Measurements from ENCODE around the gene SCML1.
"Not testable (repeated sequence)": the region's sequence is repeated elsewhere in the genome, so short reads cannot be mapped to it uniquely, and the experiment has no call there.

SCML1 gene

GRCh38 chrX:17750436-17750835, 13.1 kb downstream of the SCML1 start:
- no peaks in the 10 kb centered on the region for H3K36me3 ChIP-seq (ENCODE audit: insufficient read depth, low read length)
- no peak overlapping the region for H3K9ac ChIP-seq (ENCODE audit: low read depth, low read length)
- H3K9me3 ChIP-seq (ENCODE audit: control insufficient read depth, insufficient read depth, low read length), result no peaks in the 10 kb centered on the region
- H3K4me1 ChIP-seq (ENCODE audit: insufficient read depth, low read length), result no peaks in the 10 kb centered on the region; the same call in 1 of the 2 replicates

- no peaks in the 10 kb centered on the region for H3K36me3 ChIP-seq (ENCODE audit: insufficient read depth, low read length)
- no peaks in the 10 kb centered on the region for H3K4me1 ChIP-seq (ENCODE audit: insufficient read depth, low read length)
- H3K9ac ChIP-seq (ENCODE audit: low read depth, low read length), result no peak overlapping the region
- H3K9me3 ChIP-seq (ENCODE audit: control insufficient read depth, insufficient read depth, low read length), result no peaks in the 10 kb centered on the region
Observed at GRCh38 chrX:17758382-17758781, 21.1 kb downstream of the SCML1 start.

- no peak overlapping the region for H3K9ac ChIP-seq (ENCODE audit: low read depth, low read length)
- H3K9me3 ChIP-seq (ENCODE audit: control insufficient read depth, insufficient read depth, low read length), result no peaks in the 10 kb centered on the region
- H3K36me3 ChIP-seq (ENCODE audit: insufficient read depth, low read length), result no peaks in the 10 kb centered on the region
- no peaks in the 10 kb centered on the region for H3K4me1 ChIP-seq (ENCODE audit: insufficient read depth, low read length)
Observed at GRCh38 chrX:17759990-17760389, 22.7 kb downstream of the SCML1 start.

GRCh38 chrX:17767734-17768133, 30.4 kb downstream of the SCML1 start:
- Histone ChIP-seq H3K4me1 (ENCODE audit: insufficient read depth, low read length) (no peaks in the 10 kb centered on the region), H3K9me3 (ENCODE audit: control insufficient read depth, insufficient read depth, low read length) (no peaks in the 10 kb centered on the region), H3K9ac (ENCODE audit: low read depth, low read length) (no peak overlapping the region), H3K36me3 (ENCODE audit: insufficient read depth, low read length) (no peaks in the 10 kb centered on the region)

- H3K4me1 ChIP-seq (ENCODE audit: insufficient read depth, low read length), result no peaks in the 10 kb centered on the region
- H3K9ac ChIP-seq (ENCODE audit: low read depth, low read length), result no peak overlapping the region
- H3K36me3 ChIP-seq (ENCODE audit: insufficient read depth, low read length), result no peaks in the 10 kb centered on the region
- no peaks in the 10 kb centered on the region for H3K9me3 ChIP-seq (ENCODE audit: control insufficient read depth, insufficient read depth, low read length)
Observed at GRCh38 chrX:17768997-17769396, 31.7 kb downstream of the SCML1 start.

- H3K4me1 ChIP-seq (ENCODE audit: insufficient read depth, low read length), result no peaks in the 10 kb centered on the region
- H3K36me3 ChIP-seq (ENCODE audit: insufficient read depth, low read length), result no peaks in the 10 kb centered on the region
Observed at GRCh38 chrX:17769701-17770269, 32.5 kb downstream of the SCML1 start.

GRCh38 chrX:17773221-17773876, 36.1 kb downstream of the SCML1 start:
- H3K4me1 ChIP-seq (ENCODE audit: insufficient read depth, low read length), result no peaks in the 10 kb centered on the region
- H3K9ac ChIP-seq (ENCODE audit: low read depth, low read length), result no peak overlapping the region
- no peaks in the 10 kb centered on the region for H3K36me3 ChIP-seq (ENCODE audit: insufficient read depth, low read length)
- no peaks in the 10 kb centered on the region for H3K9me3 ChIP-seq (ENCODE audit: control insufficient read depth, insufficient read depth, low read length)

More at GRCh38 chrX:17769701-17770269, 32.5 kb downstream of the SCML1 start:
- Histone ChIP-seq H3K9ac (ENCODE audit: low read depth, low read length) (no peak overlapping the region), H3K9me3 (ENCODE audit: control insufficient read depth, insufficient read depth, low read length) (no peaks in the 10 kb centered on the region)

DNA sequence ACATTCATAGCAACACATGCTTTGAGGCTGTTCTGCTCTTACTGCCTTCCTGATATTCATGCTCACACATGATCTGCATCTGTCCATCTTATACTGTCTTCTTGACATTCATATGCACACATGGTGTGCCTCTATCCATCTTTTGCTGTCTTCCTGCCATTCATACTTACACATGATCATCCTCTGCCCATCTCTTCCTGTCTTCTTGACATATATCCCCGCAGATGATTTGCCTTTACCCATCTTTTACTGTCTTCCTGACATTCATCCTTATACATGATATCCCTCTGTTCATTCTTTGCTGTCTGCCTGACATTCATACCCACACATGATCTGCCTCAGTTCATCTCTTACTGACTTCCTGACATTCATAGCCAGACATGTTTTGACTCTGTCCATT, 36.8 kb downstream of the SCML1 start:
- no peaks in the 10 kb centered on the region for H3K36me3 ChIP-seq (ENCODE audit: insufficient read depth, low read length)
- H3K9me3 ChIP-seq (ENCODE audit: control insufficient read depth, insufficient read depth, low read length), result no peaks in the 10 kb centered on the region
- H3K4me1 ChIP-seq (ENCODE audit: insufficient read depth, low read length), result peaks cover 4% of the 10 kb centered on the region; the same call in 1 of the 2 replicates
- H3K9ac ChIP-seq (ENCODE audit: low read depth, low read length), result no peak overlapping the region

DNA sequence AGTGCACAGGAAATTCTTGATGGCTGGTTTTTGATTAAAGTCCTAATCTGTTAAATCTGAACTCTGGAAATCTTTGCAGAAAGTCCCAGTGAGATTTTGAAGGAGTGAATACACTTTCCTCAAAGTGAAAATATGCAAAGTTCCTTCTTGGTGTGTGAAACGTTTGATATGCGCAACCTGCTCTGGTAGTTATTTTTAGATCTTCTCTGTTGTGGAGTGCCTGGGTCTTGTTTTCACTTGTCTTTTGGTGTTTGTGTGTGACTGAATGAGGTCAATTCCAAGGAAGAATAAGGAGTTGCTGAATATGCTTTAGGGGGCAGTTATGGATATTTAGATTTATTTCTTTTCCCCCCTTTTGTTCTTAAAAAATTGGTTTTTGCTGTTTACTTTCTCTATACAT, 41.7 kb downstream of the SCML1 start:
- Histone ChIP-seq H3K36me3 (ENCODE audit: insufficient read depth, low read length) (no peaks in the 10 kb centered on the region), H3K9ac (ENCODE audit: low read depth, low read length) (no peak overlapping the region), H3K9me3 (ENCODE audit: control insufficient read depth, insufficient read depth, low read length) (peaks cover 7% of the 10 kb centered on the region), H3K4me1 (ENCODE audit: insufficient read depth, low read length) (peaks cover 7% of the 10 kb centered on the region; the same call in 1 of the 2 replicates)

DNA sequence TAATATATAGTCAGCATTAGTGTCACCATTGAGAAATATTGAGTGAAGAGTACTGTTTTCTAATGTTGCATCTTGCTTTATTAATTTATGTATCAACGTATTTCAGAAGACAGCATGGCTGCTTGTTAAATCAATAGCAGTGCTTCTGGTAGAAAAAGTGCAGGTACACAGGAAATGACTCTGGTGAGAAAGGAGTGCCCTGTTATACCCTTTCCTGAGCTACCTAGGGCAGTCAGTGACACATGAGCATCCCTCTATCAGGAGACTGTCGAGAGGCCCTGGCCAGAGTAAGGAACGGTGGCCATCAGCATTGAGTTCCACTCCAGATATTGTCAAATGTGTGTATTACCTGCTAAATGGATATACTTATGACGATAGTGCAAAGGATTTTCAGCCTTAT, 42.1 kb downstream of the SCML1 start:
- H3K36me3 ChIP-seq (ENCODE audit: insufficient read depth, low read length), result no peaks in the 10 kb centered on the region
- H3K9me3 ChIP-seq (ENCODE audit: control insufficient read depth, insufficient read depth, low read length), result peaks cover 7% of the 10 kb centered on the region
- H3K4me1 ChIP-seq (ENCODE audit: insufficient read depth, low read length), result peaks cover 7% of the 10 kb centered on the region; the same call in 1 of the 2 replicates
- H3K9ac ChIP-seq (ENCODE audit: low read depth, low read length), result no peak overlapping the region

- not testable (repeated sequence) for H3K4me1 ChIP-seq (ENCODE audit: insufficient read depth, low read length); H3K36me3 ChIP-seq (ENCODE audit: insufficient read depth, low read length); H3K9me3 ChIP-seq (ENCODE audit: control insufficient read depth, insufficient read depth, low read length)
- peak overlapping the region; percentile 61 for H3K9ac ChIP-seq (ENCODE audit: low read depth, low read length)
Observed at GRCh38 chrX:17786554-17787347, 49.5 kb downstream of the SCML1 start.

DNA sequence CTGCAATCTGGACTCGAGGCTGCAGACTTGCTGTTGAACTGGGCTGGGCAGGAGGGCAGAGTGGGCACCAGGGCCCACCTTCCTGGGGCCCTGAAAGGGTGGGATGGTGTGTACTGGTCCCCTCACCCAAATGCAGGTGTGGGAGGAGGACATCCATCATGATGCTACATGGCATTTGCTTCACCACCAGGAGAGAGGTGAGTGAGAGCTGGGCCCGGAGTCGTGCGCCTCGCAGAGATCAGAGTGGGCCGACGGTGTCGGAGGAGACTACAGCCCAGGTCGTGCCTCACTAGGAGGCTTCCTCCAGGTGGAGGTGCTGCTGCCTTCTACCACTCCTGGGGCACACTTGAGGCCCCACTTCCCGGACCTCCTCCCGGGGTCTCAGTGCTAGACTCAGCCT, 50.3 kb downstream of the SCML1 start:
- H3K9me3 ChIP-seq (ENCODE audit: control insufficient read depth, insufficient read depth, low read length), result no peaks in the 10 kb centered on the region; the same call in 1 of the 2 replicates
- peak overlapping the region; percentile 61; the same call in 1 of the 2 replicates for H3K9ac ChIP-seq (ENCODE audit: low read depth, low read length)

DNA sequence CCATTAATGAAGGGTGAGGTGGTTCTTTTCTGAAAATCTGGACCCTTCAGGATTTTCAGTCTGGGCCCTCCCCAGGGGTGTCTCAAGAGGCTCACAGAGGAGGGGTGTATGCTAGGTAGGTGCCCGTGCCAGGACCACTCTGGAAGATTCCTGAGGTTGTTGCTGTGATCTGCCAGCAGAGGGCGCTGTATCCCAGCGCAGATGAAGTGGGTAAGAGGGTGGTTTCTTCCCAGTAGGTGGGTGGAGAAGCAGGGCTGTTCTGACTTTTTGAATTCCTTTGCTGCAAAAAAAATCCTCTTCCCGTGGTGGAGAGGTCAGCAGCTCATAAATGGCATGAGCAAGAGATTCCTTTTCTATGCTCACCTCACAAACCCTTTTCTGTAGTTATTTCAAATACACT, 51.1 kb downstream of the SCML1 start:
- H3K36me3 ChIP-seq (ENCODE audit: insufficient read depth, low read length), result no peaks in the 10 kb centered on the region
- no peak overlapping the region for H3K9ac ChIP-seq (ENCODE audit: low read depth, low read length)
- H3K4me1 ChIP-seq (ENCODE audit: insufficient read depth, low read length), result peaks cover 7% of the 10 kb centered on the region
- H3K9me3 ChIP-seq (ENCODE audit: control insufficient read depth, insufficient read depth, low read length), result no peaks in the 10 kb centered on the region; the same call in 1 of the 2 replicates

More for the DNA sequence above, 50.3 kb downstream of the SCML1 start:
- H3K36me3 ChIP-seq (ENCODE audit: insufficient read depth, low read length), result no peaks in the 10 kb centered on the region
- peaks cover 4% of the 10 kb centered on the region; the same call in 1 of the 2 replicates for H3K4me1 ChIP-seq (ENCODE audit: insufficient read depth, low read length)

- Histone ChIP-seq H3K36me3 (ENCODE audit: insufficient read depth, low read length) (no peaks in the 10 kb centered on the region), H3K9me3 (ENCODE audit: control insufficient read depth, insufficient read depth, low read length) (no peaks in the 10 kb centered on the region; the same call in 1 of the 2 replicates)
Observed at GRCh38 chrX:17788956-17789562, 51.8 kb downstream of the SCML1 start.

More at GRCh38 chrX:17788956-17789562, 51.8 kb downstream of the SCML1 start:
- H3K4me1 ChIP-seq (ENCODE audit: insufficient read depth, low read length), result peaks cover 10% of the 10 kb centered on the region
- no peak overlapping the region for H3K9ac ChIP-seq (ENCODE audit: low read depth, low read length)

All from ES-I3 (cell line).